Suprapubic skin (tissue), 4 donors: ENCODE data around the gene CTSA. TPM values are rescaled to one million over a fixed set of nuclear protein-coding genes. Genes with fewer than 3 reads are reported as not detected.

ENCODE experiments used
- DNase-seq, 2 donors: peaks; one replicate each; pipeline ENCODE4 v3.0.0-alpha.2; 2019; ENCODE audit warnings: low spot score in 2 of 2
- H3K27ac ChIP-seq: fragments of 200-600 bp; sonication (generic); one replicate; pipeline ENCODE4 v1.5.1; 2019
- H3K27me3 ChIP-seq: fragments of 200-600 bp; sonication (generic); one replicate; pipeline ENCODE4 v1.5.1; 2019
- H3K36me3 ChIP-seq: fragments of 200-600 bp; sonication (generic); one replicate; pipeline ENCODE4 v1.5.1; 2019
- H3K4me1 ChIP-seq: fragments of 200-600 bp; sonication (generic); one replicate; pipeline ENCODE4 v1.5.1; 2019
- H3K4me3 ChIP-seq: fragments of 200-600 bp; sonication (generic); one replicate; pipeline ENCODE4 v1.5.1; 2019; ENCODE audit warnings: mild to moderate bottlenecking
- H3K9me3 ChIP-seq: fragments of 200-600 bp; sonication (generic); one replicate; pipeline ENCODE4 v1.5.1; 2019
- EP300 ChIP-seq: sonication (generic); formaldehyde crosslinking; IDR thresholded peaks from one replicate; pipeline ENCODE4 v1.6.1; 2017; ENCODE audit warnings: antibody characterized with exemption
- POLR2A ChIP-seq, 2 donors: fragments of 450-650 bp; IDR thresholded peaks; one replicate each; pipeline ENCODE4 v1.6.1; 2017; ENCODE audit warnings: antibody characterized with exemption in 2 of 2, mild to moderate bottlenecking in 2 of 2, moderate library complexity in 2 of 2
- POLR2AphosphoS5 ChIP-seq, 3 donors: sonication (generic); formaldehyde crosslinking; IDR thresholded peaks; one replicate each; pipeline ENCODE4 v1.6.1; 2017; ENCODE audit warnings: antibody characterized with exemption in 3 of 3
- WGBS: methylation state at CpG from one replicate; pipeline ENCODE4 v1.1.5; 2018; 5-methylcytosine and 5-hydroxymethylcytosine counted together
- total RNA-seq, 4 donors: library from RNA; depleted of rRNA; stranded (reverse); fragments of >200 nt; gene quantifications; one replicate each; pipeline ENCODE4 v1.1.0, GENCODE V29; 2016
- TF ChIP-seq, protein P1 (sequence below), 2 donors: fragments of 200-600 bp in 1 of 2; fragments of 450-650 bp in 1 of 2; sonication (generic) in 1 of 2; IDR thresholded peaks; one replicate each; pipeline ENCODE4 v1.5.1; 2016 to 2019; ENCODE audit warnings: antibody characterized with exemption in 2 of 2, mild to moderate bottlenecking in 1 of 2, moderate library complexity in 1 of 2

Gene CTSA
- total RNA-seq, 4 donors from 2014 or later, result 95.5 to 133 (median 120) TPM

GRCh38 chr20:45886590-45887345 is 4.4 kb upstream of the CTSA start:
- Histone ChIP-seq H3K27me3 (no peaks in the 10 kb centered on the region), H3K36me3 (peaks cover 37% of the 10 kb centered on the region), H3K4me1 (peaks cover 29% of the 10 kb centered on the region), H3K27ac (no peak overlapping the region), H3K4me3 (no peak overlapping the region), H3K9me3 (no peaks in the 10 kb centered on the region)
- TF ChIP-seq POLR2AphosphoS5 (IDR thresholded peaks at IDR 0.05) (no peak), EP300 (no peak), POLR2A (IDR thresholded peaks at IDR 0.05) (no peak)
- TF ChIP-seq, protein P1, sequence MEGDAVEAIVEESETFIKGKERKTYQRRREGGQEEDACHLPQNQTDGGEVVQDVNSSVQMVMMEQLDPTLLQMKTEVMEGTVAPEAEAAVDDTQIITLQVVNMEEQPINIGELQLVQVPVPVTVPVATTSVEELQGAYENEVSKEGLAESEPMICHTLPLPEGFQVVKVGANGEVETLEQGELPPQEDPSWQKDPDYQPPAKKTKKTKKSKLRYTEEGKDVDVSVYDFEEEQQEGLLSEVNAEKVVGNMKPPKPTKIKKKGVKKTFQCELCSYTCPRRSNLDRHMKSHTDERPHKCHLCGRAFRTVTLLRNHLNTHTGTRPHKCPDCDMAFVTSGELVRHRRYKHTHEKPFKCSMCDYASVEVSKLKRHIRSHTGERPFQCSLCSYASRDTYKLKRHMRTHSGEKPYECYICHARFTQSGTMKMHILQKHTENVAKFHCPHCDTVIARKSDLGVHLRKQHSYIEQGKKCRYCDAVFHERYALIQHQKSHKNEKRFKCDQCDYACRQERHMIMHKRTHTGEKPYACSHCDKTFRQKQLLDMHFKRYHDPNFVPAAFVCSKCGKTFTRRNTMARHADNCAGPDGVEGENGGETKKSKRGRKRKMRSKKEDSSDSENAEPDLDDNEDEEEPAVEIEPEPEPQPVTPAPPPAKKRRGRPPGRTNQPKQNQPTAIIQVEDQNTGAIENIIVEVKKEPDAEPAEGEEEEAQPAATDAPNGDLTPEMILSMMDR (IDR thresholded peaks at IDR 0.05), result no peak
- DNase-seq, result no peak
- WGBS, result 87% methylated on average over 16 of the region's 19 CpGs

- Histone ChIP-seq H3K36me3 (peaks cover 36% of the 10 kb centered on the region), H3K4me3 (no peak within 1 kb of the TSS), H3K27ac (no peak within 1 kb of the TSS), H3K4me1 (peaks cover 29% of the 10 kb centered on the region), H3K9me3 (no peaks in the 10 kb centered on the region), H3K27me3 (no peaks in the 10 kb centered on the region)
- TF ChIP-seq, protein P1 (IDR thresholded peaks at IDR 0.05), result no peak
- TF ChIP-seq POLR2A (IDR thresholded peaks at IDR 0.05) (no peak), EP300 (no peak), POLR2AphosphoS5 (IDR thresholded peaks at IDR 0.05) (no peak)
- no peak for DNase-seq
- 90% methylated on average over 8 of the region's 8 CpGs for WGBS
These were observed 3.8 kb upstream of the CTSA start, which contains the start of gene SPATA25 for GRCh38 chr20:45887346-45887715. TSS of gene SPATA25 (minus strand) at chr20:45887622. CDS start at chr20:45887590, 32 bp downstream.

DNA sequence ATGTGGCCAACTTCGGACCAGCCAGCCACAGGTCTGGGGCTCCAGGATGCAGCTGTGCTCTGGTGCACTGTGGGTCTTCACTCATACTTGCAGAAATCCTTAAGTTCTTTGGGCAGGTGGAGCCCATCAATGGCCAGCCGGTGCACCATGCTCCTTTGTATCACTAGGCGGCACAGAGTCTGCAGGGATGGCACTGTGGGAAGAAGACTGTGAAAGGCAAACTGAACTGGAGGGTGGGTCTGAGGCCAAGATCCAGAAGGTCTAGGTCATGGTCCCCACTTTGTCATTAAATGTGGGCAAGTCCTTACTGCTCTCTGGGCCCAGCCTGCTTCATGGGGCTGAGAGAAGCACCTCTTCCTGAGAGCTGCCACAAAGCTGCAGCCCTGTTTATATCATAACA is 2.5 kb upstream of the CTSA start:
- 100% methylated on average over 2 of the region's 3 CpGs for WGBS
- H3K4me1 ChIP-seq, result peaks cover 38% of the 10 kb centered on the region

DNA sequence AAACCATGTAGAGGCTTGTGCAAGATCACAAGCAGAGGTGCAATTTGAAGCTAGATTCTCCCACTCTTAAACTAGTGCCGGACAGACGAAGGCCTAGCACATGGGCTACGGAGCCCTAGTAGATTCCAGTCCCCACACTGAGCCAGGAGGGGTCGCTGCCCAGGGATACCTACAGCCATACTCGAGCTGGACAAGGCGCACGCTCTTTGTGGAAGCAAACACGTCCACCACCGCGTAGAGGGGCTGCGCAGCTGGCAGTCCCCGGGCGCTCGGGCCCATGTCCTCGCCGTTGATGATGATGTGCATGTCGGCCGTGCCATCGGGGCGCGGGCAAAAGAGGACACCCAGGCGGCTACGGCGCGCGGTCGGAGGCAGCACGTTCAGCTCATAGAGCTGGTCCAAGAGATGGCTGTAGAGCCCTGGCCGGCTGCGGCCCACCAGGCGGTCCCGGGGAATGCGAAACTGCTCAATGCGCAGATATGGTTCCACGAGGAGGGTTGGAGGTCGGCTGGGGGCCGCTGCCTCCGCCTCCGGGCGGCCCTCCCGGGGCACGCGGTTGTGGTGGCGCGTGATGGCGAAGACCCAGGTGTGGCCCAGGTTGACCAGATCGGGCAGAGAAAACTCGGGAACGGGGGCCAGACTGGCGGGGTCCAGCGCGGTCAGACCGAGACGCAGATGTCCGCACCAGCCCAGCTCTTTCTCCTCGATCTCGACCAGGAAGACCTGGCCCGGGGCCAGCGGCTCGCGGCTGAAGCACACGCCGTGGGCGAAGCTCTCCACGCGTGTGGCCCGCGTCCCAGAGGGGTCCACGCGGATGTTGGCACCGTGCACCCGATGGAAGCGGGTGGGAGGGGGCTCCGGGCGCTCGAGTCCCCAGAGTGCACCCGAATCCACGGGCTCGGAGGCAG is 804 bp upstream of the CTSA start:
- 3% methylated on average over 55 of the region's 79 CpGs for WGBS
- TF ChIP-seq POLR2A (IDR thresholded peaks at IDR 0.05) (no peak), EP300 (no peak), POLR2AphosphoS5 (IDR thresholded peaks at IDR 0.05) (no peak)
- TF ChIP-seq, protein P1 (IDR thresholded peaks at IDR 0.05), result peak; percentile 25 to 49
- peak; percentile 88 to 90 for DNase-seq
- peaks cover 32% of the 10 kb centered on the region for H3K4me1 ChIP-seq
- H3K9me3 ChIP-seq, result no peaks in the 10 kb centered on the region
- H3K4me3 ChIP-seq, result peak overlapping the region; percentile 66
- peaks cover 42% of the 10 kb centered on the region for H3K36me3 ChIP-seq
- no peaks in the 10 kb centered on the region for H3K27me3 ChIP-seq
- H3K27ac ChIP-seq, result peak overlapping the region; percentile 76

More for the DNA sequence above, 2.5 kb upstream of the CTSA start:
- Histone ChIP-seq H3K36me3 (peaks cover 35% of the 10 kb centered on the region), H3K9me3 (no peaks in the 10 kb centered on the region), H3K27me3 (no peaks in the 10 kb centered on the region), H3K4me3 (no peak overlapping the region), H3K27ac (no peak overlapping the region)
- TF ChIP-seq, protein P1 (IDR thresholded peaks at IDR 0.05), result no peak
- TF ChIP-seq POLR2A (IDR thresholded peaks at IDR 0.05), result no peak
- TF ChIP-seq EP300, result no peak
- no peak for TF ChIP-seq POLR2AphosphoS5 (IDR thresholded peaks at IDR 0.05)
- DNase-seq, result no peak
